ENCODE measurements around the gene UNK.

The UNK gene

GRCh38 chr17:75822119-75822799 is 37.7 kb downstream of the UNK start:
- DNase-seq, result no peak

DNA sequence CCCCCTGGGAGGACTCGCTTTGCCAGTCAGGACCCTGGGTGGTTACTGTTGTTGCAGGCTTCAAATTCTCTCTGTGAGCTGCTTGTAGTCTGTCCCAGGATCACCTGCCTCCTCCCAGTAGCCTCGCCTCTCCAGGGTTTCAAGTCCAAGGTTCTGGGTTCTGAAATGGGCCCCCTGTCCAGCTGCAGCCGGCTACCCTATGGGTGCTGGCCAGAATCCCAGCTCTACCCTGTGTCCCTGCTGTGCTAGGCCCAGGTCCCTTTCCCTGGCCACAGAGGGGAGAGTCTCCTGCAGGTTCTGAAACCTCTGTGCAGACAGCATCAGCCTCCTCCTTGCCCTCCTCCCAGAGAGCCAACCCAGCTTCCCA is 38.2 kb downstream of the UNK start:
- no peak for DNase-seq

- DNase-seq, result no peak
These were observed 38.8 kb downstream of the UNK start for GRCh38 chr17:75823257-75824041.

GRCh38 chr17:75824050-75824552 is 39.5 kb downstream of the UNK start:
- DNase-seq, result no peak

DNA sequence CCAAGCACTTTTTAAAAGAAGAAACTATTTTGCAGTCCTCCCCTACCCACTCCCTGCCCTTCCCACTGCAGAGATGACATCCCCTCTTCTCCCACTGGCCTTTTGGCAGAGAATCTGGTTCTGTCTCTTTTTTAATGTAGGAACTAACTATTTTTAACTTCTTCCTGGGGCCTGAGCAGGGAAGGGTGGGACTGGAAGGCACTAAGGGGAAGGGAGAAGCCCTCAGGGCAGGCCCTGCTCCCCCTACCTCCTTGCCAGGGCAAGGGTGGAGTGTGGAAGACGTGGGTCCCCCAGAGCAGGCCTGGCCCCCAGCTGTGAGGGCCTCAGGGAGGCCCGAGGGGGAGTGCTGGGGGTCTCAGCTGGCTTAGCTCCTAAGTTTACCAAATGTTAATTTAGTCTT is 40.1 kb downstream of the UNK start:
- DNase-seq, result no peak

DNA sequence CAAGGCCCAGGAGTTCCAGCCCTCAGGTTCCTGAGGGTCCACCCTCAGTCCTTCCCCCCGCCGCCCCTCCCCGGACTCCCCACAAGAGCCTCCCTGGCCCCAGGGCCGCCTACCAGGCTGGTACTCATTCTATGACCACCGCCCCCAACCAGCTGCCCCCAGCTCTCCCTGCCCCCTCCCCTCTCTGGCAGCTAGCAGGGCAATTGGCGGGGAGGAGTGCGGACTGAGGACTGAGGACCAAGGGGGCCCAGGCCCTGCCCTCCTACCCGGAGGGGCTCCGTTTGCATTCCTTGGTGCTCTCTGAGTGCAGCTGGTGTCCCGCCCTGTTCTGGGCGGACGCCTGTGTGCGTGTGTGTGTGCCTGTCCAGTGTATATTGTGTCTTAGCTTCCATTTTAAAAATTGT is 40.5 kb downstream of the UNK start:
- DNase-seq, result no peak

DNA sequence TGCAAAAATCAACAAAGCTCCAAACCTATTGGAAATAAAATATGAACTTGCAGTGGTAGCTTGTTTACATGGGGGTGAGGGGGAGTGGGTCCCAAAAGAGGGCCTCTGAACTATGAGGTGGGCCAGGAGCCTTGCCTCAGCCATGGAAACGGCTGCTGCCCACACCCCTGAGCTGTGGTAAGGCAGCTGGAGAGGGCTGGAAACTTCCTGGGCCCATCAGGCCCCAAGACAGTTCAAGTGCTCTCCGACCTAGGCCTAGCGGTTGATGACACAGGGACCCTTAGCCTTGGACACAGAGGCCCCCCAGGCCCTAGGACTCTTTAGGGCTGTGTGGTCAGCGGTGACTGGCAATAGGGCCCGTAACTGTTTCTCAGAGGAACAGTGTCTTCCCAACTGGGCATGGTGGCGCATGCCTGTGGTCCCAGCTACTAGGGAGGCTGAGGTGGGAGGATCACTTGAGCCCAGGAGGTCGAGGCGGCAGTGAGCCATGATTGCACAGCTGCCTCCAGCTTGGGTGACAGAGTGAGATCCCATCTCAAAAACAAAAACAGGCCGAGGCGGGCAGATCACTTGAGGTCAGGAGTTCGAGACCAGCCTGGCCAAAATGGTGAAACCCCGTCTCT is 41.3 kb downstream of the UNK start:
- no peak for DNase-seq

DNA sequence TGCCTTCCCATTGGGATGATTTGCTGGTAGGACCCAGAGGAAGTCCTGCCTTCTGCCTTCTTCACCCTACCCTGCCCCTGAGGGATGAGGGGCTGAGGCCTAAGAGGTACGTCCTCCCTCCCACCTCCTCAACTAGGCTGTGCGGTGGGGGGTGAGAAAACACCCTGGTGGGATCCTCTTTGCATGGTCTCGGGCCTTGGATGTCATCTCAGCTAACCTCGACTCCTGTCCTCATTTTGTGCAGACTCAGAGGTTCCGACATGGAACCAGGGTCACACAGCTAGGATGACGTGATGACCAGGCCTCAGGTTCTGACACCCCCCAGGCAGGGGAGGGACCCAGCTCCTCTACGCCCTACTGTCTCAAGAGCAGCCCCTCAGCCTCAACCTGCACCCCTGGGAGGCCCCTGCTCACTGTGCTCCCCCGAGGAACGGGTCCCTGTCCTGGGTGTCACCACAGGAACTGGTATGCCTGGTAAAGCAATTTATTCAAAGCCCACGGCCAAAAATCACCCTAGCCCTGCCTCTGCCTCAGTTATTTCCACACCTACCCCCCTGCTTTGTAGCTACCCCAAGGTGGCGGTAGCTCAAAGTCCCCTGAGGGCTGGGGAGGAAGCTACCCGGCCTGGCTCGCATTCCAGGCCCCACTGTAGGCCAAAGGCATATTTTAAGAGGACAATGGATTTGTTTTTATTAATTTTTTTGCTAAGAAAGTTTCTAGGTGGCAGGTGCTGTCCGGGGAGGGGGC is 42.1 kb downstream of the UNK start:
- DNase-seq, result no peak

DNA sequence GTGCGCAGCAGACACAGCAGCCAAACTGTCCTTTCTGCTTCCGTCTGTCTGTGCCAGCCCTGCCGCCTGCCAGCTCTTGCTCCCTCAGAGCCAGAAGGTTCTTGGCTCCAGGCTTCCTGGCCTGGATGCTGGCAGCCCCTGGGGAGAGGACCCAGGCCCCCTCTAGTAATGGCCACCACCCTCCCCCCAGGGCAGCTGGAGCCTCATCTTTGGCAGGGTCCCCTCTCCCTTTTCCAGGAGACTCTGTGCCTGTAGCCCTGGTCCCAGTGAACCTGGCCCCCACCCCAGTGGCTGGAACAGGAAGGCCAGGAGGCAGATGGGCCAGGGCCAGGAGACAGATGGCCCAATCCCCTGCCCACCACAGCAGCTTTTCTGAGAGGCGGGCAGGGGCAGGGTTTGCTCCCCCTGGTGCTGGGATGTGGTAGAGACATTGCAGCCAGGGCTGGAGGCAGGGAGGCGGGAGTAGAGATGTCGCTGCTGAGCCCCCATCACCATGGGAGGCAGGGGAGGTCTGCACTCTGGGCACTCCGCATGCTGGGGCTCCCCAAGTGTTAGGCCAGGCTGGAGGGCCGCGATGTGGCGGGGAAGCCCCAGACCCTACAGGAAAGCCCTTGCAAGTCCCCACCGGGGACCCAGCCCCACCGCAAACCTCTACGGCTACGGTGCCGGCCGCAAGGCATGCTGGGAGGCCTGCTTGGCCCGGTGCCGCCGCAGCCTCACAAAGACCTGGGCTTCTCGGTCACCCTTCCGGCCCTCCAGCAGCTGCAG is 42.9 kb downstream of the UNK start:
- DNase-seq, result peak; percentile 71

DNA sequence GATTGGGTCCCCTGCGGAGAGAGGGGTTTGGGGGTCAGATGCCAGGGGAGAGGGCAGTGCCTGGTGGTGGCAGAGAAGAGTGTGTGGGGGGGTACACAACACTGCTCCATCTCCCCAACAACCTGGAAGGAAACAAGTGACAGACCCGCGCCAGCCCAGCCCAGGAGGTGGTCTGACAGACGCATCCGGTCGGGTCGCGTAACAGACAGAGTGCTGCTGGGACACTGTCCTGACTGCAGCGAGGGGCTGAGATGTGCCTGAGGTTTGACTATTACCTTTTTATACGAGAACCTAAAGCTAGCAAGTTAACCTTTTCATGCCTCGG is 43.4 kb downstream of the UNK start:
- no peak for DNase-seq

DNA sequence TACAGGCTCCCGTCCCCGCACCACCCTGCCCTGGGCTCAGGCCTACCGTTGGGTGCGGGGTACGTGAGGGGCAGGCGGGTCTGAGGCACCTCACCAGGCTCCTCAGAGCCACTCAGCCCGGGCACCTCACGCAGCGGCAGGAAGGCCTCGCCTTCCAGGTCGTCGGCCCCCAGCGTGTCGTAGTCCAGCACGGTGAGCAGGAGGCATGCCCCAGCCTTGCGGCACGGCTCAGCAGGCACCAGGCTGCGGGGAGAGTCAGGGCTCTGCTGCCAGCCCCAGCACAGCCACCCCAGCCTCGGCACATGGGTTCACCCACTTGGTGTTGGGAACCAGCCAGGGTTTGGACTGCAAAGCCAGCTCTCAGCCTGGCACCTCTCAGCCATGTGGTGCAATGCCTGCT is 44.1 kb downstream of the UNK start:
- no peak for DNase-seq

DNA sequence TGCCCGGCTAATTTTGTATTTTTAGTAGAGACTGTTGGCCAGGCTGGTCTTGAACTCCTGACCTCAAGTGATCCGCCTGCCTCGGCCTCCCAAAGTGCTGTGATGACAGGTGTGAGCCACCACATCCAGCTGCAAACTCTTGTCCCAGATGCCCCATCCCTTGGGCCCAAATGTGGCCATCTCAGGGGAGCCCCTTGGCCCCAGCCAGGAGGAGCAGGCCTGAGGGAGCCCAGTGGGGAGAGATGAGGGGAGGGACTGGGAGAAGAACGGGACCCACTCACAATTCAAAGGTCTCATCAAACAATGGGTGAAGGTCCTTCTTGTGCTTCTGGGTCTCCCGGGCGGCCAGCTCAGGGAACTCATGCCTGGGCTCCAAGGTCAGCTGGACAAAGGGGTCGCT is 45.1 kb downstream of the UNK start:
- DNase-seq, result no peak

GRCh38 chr17:75830164-75831031 is 45.8 kb downstream of the UNK start:
- DNase-seq, result peak; percentile 26

- no peak for DNase-seq
These were observed 46.5 kb downstream of the UNK start for GRCh38 chr17:75831032-75831571.

- peak; percentile 67 for DNase-seq
These were observed 47.6 kb downstream of the UNK start for GRCh38 chr17:75832164-75832651.

GRCh38 chr17:75832652-75833400 is 48.2 kb downstream of the UNK start:
- DNase-seq, result peak; percentile 55

- DNase-seq, result no peak
These were observed 49.8 kb downstream of the UNK start for GRCh38 chr17:75834279-75834920.

DNA sequence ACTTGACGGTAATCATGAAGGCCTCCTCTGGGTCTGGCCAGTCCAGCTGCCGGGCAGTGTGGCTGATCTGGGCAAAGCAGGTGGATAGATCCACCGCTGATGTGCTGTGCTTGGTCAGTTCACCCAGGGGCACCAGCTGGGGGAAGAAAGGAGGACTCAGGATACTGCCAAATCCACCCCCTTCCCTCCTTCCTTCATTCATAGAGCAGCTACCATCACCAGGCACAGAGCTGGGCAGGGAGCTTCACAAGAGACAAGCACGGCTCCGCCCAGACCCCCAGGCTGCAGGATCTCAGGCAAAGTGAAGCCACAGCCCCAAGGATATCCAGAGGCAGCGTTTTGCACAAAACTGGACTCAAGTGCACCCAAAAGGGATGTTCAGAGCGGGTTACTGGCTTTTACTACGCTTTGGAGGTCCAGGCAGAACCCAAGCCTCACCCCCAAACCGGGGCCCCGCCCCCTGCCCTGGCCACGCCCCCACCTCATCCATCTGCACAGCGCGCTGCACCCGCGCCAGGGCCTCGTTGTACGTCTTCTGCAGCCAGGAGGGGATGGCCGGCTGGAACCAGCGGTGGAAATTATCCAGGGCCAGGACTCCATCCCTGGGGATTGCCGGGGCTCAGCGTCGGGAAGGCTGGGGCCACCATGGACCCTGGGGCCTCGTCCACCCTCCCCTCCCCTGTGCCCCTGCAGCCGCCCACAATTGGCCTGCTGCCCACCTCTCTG is 50.5 kb downstream of the UNK start:
- DNase-seq, result no peak

DNA sequence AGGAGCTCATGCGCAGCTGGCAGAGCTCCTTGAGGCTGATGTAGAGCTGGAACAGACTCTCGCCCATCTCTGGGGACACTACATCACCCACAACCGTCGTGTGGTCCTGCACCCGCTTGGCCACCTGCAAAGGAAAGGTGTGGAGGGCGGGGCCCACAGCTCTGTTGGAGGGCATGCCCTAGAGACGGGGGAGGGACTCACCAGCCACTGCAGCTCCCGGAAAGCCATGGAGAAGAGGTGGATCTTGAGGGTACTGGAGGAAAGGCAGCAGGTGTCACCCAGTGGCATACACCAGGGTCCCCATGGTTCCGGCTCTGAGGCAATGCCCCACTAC is 51.0 kb downstream of the UNK start:
- DNase-seq, result no peak

Measured in activated CD4-positive, alpha-beta T cell treated with anti-CD3 and anti-CD28 coated beads, Interleukin-10, Interleukin-2, amounts not matched to agents 100 ng/mL and 50 ng/mL, durations not matched to agents 16 hours and 8 hours (primary cell).